T-helper 1 cell (primary cell): Measurements from ENCODE around the gene PHF2.

ENCODE experiments used
- DNase-seq, 5 donors: peaks; one replicate each; pipeline ENCODE4 v3.0.0-alpha.2; 2012 to 2020

PHF2 gene

DNA sequence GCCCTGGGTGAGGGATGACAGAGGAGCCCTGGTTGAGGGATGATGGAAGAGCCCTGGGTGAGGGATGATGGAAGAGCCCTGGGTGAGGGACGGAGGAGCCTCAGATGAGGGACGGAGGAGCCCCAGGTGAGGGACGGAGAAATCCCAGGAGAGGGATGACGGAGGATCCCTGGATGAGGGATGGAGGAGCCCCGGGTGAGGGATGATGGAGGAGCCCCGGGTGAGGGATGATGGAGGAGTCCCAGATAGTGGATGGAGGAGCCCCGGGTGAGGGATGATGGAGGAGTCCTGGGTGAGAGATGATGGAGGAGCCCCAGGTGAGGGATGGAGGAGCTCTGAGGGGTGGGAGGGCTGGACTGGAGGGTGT lies 10.9 kb downstream of the PHF2 start:
- no peak for DNase-seq

GRCh38 chr9:93587651-93588347 lies 11.4 kb downstream of the PHF2 start:
- no peak for DNase-seq

GRCh38 chr9:93588641-93589609 lies 12.5 kb downstream of the PHF2 start:
- DNase-seq: no peak

- no peak for DNase-seq
These were observed 13.3 kb downstream of the PHF2 start for GRCh38 chr9:93589688-93590087.

- DNase-seq: no peak
These were observed 14.3 kb downstream of the PHF2 start for GRCh38 chr9:93590609-93591234.

GRCh38 chr9:93591301-93592007 lies 15.1 kb downstream of the PHF2 start:
- no peak for DNase-seq

DNA sequence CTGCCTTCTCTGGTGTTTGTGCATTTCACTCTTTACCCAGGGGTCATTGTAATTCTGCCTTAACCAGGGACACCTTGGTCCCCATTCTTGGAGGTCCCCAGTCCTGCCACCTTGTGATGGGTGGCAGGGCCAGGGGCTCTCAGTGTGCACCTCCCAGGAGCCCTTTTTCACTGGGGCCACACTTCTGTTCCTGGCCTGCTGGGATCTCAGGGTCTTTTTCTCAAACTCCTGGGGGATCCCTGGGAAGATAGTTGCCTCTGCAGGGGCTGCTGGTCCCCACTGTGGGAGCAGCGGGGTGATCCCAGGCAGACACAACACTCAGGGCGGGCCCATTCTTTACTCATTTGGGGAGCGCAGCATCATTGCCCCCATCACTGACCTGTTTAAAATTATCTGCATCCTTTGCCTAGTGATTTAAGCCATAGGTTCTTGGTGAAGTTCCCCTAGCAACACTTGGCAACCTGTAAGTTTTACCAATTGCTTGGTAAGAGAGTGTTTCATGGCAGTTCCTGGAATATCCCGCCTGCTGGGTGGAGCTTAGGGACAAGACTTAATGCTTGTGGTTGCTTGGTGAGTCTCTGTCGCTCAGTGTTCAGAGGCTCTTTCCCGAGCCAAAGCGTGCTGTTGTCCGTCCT lies 15.7 kb downstream of the PHF2 start:
- no peak for DNase-seq

- DNase-seq: no peak
These were observed 16.2 kb downstream of the PHF2 start for GRCh38 chr9:93592643-93593021.

DNA sequence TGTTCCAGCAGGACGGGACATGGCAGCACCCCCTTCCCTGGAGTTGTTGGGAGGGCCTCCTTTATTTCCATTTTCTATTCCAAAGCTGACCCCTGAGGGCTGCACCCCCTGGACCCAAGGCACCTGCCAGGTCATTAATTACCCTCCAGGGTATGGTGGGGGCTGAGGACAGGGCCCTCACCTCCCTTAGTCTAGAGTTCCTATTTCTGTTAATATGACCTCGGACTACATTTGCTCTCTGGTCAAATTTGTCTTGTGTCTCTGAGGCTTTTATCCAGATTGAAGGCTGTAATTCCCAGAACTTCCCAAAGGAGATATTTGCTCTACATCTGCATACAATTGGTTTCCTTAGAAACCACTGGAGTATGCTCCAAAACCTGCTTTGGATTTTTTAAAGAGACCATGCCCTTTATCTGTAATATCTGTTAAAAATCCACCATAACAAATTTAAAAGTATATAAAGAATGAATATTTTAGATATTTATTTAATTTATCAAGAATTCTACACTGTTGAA lies 16.8 kb downstream of the PHF2 start:
- DNase-seq: no peak

- DNase-seq: no peak
These were observed 17.8 kb downstream of the PHF2 start for GRCh38 chr9:93594041-93594756.

DNA sequence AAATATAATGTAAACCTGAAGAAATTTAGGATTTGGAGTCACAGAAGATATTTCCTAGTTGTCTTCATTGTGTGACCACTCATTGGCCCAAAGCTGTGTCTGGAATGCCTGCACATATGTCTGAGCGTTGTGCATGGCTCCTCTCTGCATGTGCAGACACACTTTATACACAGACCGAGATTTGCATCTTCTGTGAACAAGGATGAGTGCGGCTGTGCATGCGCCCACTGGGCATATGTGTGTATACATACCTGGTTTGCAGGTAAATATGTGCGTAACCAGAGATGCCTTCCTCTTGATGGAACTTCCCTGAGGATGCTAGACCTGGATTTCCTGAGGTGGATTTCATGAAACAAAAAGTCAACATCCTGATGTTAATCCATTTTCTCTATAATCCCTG lies 19.1 kb downstream of the PHF2 start:
- no peak for DNase-seq

DNA sequence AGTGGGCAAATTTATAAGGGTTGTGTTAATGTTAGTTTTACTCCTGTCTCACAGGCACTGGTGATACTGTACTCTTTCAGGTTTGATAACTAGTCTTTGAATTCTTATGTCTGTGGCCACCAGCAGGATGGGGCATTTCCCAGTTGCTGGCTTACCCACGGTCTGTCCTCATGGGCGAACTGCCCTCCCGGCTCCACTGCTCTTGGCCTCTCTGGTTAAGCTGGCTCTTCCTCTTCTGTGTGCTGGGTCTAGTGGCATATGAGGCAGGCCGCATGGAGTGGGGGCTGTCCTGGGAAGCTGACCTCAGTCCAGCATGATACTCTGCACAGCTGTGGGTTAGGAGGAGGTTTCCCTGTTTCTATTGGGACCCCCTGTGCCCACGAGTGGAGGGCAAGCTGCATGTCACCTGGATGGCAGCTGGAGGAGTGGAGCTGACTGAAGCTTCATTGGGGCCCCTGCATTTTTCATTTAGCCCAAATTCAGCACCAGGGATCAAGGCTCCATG lies 19.5 kb downstream of the PHF2 start:
- no peak for DNase-seq

GRCh38 chr9:93596399-93596798 lies 20.0 kb downstream of the PHF2 start:
- no peak for DNase-seq

GRCh38 chr9:93597142-93597706 lies 20.8 kb downstream of the PHF2 start:
- no peak for DNase-seq

GRCh38 chr9:93597871-93598646 lies 21.7 kb downstream of the PHF2 start:
- no peak for DNase-seq

- peak in 1 of 5 donors; percentile 50 for DNase-seq
These were observed 22.4 kb downstream of the PHF2 start for GRCh38 chr9:93598647-93599241.

- no peak for DNase-seq
These were observed 23.4 kb downstream of the PHF2 start for GRCh38 chr9:93599571-93600403.

DNA sequence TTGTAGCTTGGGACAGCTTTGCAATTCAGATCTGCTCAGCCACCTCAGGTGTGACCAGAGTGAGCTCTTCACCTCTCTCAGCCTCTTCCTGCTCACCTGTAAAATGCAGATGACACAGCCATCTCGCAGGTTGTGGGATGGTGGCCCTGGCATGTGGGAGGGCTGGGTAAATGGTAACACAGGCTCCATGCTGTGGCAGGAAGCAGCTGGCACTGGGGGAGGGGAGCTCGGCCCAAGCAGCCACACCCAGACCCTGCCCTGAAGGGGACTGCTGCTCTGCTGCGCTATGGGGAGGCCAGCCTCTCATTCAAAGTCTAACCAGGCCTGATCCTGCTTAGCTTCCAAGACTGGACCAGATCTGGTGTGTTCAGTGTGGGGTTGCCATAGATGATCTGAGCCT lies 24.1 kb downstream of the PHF2 start:
- peak in 1 of 5 donors; percentile 45 for DNase-seq

DNA sequence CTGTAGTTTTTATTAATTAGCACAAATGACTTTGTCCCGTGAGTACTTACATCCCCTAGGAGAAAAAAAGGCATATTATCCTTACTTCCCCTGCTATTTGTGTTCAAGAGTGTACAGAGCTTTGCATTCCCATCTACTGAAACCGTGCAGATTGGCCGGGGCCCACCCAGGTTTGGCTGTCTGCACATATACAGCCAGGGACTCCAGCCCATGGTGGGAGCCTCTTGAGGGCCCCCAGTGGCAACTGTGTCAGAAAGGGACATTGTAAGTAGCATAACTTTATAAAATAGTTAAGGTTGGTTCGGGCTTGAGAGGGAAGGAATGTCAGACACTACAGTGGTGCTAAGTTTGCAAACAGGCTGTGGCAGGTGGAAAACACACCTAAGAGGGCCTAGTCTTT lies 24.7 kb downstream of the PHF2 start:
- no peak for DNase-seq
